Mucosa of stomach (tissue), 1 donor: ENCODE results near the gene ACAT1.
"Not testable (repeated sequence)": the region's sequence is repeated elsewhere in the genome, so short reads cannot be mapped to it uniquely, and the experiment has no call there.

Experiments used
- H3K27me3 ChIP-seq: one replicate; pipeline ENCODE4 v1.7.0; 2013; ENCODE audit warnings: mild to moderate bottlenecking, low read length; ENCODE audit not compliant: control insufficient read depth, insufficient read depth
- H3K36me3 ChIP-seq: one replicate; pipeline ENCODE4 v1.7.0; 2013; ENCODE audit warnings: low read length; ENCODE audit not compliant: control insufficient read depth, insufficient read depth
- H3K4me1 ChIP-seq: one replicate; pipeline ENCODE4 v1.7.0; 2013; ENCODE audit warnings: mild to moderate bottlenecking, low read length; ENCODE audit not compliant: control insufficient read depth, insufficient read depth
- H3K4me3 ChIP-seq: one replicate; pipeline ENCODE4 v1.7.0; 2013; ENCODE audit warnings: low read length
- H3K9ac ChIP-seq: one replicate; pipeline ENCODE4 v1.7.0; 2013; ENCODE audit warnings: mild to moderate bottlenecking, low read length, moderate library complexity
- H3K9me3 ChIP-seq: one replicate; pipeline ENCODE4 v1.7.0; 2013; ENCODE audit warnings: mild to moderate bottlenecking, low read length, moderate library complexity; ENCODE audit not compliant: control insufficient read depth
- donor health status: Pancreatic carcinoma.

The ACAT1 gene

DNA sequence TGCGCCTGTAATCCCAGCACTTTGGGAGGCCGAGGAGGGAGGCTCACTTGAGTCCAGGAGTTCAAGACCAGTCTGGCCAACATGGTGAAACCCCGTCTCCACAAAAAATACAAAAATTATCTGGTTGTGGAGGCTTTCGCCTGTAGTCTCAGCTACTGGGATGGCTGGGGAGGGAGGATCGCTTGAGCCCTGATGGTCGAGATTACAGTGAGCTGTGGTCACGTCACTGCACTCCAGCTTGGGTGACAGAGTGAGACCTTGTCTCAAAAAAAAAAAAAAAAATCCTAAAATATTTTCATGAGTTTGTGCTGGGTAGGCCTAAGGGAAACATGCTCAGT is 462 bp upstream of the ACAT1 start:
- not testable (repeated sequence) for H3K36me3 ChIP-seq, H3K9me3 ChIP-seq, H3K27me3 ChIP-seq
- peaks cover 23% of the 10 kb centered on the region for H3K4me1 ChIP-seq
- H3K4me3 ChIP-seq, result peak overlapping the region; percentile 92
- peak overlapping the region; percentile 26 for H3K9ac ChIP-seq

DNA sequence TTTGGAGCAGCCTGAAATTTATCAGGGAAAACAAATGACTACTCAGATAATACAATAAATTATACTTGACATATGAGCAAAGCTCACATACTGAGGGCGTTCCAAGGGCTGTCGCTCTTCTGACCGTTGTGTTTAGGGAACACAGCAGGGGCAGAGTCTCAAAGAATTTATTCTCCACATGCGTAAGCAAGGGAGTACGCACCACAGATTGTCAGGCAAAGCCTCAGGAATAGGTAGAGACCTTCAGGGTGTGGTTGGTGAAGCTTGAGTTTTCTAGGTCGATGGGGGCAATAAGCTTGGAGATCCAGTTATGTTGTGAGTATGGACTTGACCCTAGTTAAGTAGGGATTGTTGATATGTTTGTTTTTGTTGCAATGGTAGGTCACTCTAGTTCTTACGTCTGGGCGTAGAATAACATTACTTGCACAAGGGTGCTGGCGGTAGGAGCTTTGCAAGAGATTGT is 830 bp downstream of the ACAT1 start:
- Histone ChIP-seq H3K4me3 (peak overlapping the region; percentile 92), H3K4me1 (peaks cover 20% of the 10 kb centered on the region), H3K9ac (peak overlapping the region; percentile 85), H3K9me3 (no peaks in the 10 kb centered on the region), H3K27me3 (no peaks in the 10 kb centered on the region), H3K36me3 (no peaks in the 10 kb centered on the region)

DNA sequence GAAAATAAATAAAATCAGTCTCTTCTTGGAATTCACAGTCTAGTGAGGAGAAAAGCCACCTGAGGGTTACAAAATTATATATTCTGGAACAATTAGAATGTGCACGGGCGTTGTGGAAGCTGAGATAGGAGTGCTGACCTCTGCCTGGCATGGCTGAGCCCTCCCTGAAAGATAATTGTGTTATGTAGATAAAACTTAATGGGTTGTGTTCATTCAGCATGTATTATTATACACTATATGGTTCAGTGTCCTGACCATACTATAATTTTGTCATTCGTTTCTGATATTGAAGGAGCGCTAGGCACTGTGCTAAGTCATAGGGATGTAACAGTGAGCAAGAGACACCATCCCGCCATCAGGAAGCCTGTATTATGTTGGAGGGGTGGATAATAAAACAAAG is 3.7 kb downstream of the ACAT1 start:
- no peak overlapping the region for H3K4me3 ChIP-seq
- peaks cover 20% of the 10 kb centered on the region for H3K4me1 ChIP-seq
- H3K9me3 ChIP-seq, result no peaks in the 10 kb centered on the region
- no peaks in the 10 kb centered on the region for H3K27me3 ChIP-seq
- no peak overlapping the region for H3K9ac ChIP-seq
- H3K36me3 ChIP-seq, result no peaks in the 10 kb centered on the region

DNA sequence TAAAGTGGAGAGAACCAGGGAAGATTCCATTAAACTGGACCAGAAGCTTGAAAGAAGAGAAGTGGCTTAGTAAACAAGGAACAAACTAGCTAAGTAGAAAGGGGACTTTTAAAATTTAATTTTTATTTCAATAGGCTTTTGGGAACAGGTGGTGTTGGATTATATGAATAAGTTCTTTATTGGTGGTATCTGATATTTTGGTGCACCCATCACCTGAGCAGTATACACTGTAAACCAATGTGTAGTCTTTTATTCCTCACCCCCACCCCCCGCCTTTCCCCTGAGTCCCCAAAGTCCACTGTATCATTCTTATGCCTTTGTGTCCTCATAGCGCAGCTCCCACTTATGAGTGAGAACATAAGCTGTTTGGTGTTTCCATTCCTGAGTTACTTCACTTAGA is 7.4 kb downstream of the ACAT1 start:
- no peak overlapping the region for H3K9ac ChIP-seq
- peaks cover 10% of the 10 kb centered on the region for H3K4me1 ChIP-seq
- H3K4me3 ChIP-seq, result no peak overlapping the region
- H3K36me3 ChIP-seq, result no peaks in the 10 kb centered on the region
- no peaks in the 10 kb centered on the region for H3K9me3 ChIP-seq
- no peaks in the 10 kb centered on the region for H3K27me3 ChIP-seq

DNA sequence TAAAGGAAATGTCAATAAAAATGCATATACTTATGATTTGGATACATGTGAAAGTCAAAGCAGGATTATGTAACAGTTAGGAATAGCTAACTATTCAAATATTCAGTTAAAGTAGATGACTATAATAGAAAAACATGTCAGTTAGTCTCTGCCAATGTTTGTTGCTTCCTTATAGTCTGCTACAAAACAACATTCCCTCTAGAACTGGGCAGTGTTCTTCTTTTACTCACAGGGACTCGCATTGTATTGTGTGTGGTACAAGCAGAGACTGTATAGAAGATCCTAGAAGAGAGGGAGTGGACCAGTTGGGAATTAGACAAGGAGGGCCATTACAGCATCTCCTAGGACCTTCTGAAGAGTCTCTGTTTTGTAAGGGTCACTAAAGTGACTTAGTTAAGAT is 10.6 kb downstream of the ACAT1 start:
- peaks cover 6% of the 10 kb centered on the region for H3K4me1 ChIP-seq
- H3K4me3 ChIP-seq, result no peak overlapping the region
- no peaks in the 10 kb centered on the region for H3K9me3 ChIP-seq
- H3K27me3 ChIP-seq, result no peaks in the 10 kb centered on the region
- H3K9ac ChIP-seq, result no peak overlapping the region
- H3K36me3 ChIP-seq, result no peaks in the 10 kb centered on the region

DNA sequence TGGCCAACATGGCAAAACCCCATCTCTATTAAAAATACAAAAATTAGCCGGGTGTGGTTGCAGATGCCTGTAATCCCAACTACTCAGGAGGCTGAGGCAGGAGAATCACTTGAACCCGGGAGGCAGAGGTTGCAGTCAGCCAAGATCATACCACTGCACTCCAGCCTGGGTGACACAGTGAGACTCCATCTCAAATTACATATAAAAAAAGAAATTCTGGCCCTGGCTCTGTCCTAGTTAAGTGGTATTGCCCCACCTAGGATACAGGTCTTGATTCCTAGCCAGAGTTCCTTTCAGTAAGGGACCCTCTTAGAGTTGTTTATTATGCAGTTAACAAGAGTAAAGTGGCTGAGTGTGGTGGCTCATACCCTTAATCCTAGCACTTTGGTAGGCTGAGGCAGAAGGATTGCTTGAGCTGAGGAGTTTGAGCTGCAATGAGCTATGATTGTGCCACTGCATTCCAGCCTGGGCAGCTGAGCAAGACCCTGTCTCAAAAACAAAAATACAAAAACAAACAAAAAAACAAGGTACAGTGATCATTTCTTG is 11.7 kb downstream of the ACAT1 start:
- not testable (repeated sequence) for H3K9me3 ChIP-seq, H3K4me3 ChIP-seq, H3K9ac ChIP-seq, H3K27me3 ChIP-seq, H3K4me1 ChIP-seq, H3K36me3 ChIP-seq

DNA sequence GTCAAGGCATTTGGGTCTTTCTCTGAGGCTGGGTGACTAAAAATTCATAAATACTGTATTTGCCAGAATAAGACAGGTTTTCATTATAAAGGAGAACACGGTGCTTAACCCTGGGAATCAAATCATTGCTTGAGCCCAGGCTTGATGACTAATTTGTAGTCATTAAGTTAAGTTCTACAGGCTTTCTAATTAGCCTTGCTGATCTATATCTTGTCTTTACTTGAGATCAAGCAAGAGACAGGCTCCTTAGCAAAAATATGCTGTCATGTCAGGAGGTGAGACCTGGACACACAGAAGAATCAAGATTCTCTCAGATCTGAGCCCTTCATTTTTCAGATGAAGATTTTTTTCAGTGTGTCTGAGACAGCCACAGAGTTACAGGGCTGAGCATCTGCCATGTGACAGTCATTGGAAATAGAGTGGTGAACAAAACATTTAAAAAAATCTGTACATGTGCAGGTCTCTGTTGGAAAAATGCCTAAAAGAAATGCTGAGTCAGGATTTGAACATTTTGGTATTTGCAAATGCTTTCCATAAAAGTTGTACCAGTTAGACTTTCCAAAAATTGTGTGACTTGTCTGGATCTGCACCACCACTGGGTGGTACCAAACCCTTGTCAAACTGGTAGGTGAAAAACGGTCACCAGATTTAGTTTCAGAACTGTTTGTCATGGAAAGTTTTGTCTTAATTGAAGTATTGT is 14.6 kb downstream of the ACAT1 start:
- no peaks in the 10 kb centered on the region for H3K36me3 ChIP-seq

DNA sequence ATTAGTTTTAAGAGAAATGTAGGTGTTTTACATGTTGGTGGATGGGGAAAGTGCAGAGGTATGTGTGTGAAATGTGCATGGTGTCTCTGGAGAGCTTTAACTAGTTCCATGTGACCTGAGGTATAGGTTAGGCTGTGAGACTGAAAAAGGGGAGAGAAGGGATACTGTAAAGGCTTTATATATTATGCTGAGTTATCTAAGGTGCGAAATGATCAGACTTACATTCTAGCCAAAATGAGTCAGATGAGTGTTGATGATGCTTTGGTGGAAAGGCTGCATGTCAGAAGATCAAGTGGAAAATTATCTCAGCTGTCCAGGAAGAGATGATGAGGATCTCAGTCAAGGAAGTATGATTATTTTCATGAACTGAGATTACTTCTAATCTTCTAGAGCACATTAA is 15.8 kb downstream of the ACAT1 start:
- Histone ChIP-seq H3K9me3 (no peaks in the 10 kb centered on the region), H3K4me3 (no peak overlapping the region), H3K36me3 (no peaks in the 10 kb centered on the region), H3K4me1 (peaks cover 6% of the 10 kb centered on the region), H3K9ac (no peak overlapping the region), H3K27me3 (no peaks in the 10 kb centered on the region)

More for the DNA sequence above, 14.6 kb downstream of the ACAT1 start:
- Histone ChIP-seq H3K4me3 (no peak overlapping the region), H3K9ac (no peak overlapping the region), H3K27me3 (no peaks in the 10 kb centered on the region), H3K9me3 (no peaks in the 10 kb centered on the region), H3K4me1 (peaks cover 6% of the 10 kb centered on the region)

DNA sequence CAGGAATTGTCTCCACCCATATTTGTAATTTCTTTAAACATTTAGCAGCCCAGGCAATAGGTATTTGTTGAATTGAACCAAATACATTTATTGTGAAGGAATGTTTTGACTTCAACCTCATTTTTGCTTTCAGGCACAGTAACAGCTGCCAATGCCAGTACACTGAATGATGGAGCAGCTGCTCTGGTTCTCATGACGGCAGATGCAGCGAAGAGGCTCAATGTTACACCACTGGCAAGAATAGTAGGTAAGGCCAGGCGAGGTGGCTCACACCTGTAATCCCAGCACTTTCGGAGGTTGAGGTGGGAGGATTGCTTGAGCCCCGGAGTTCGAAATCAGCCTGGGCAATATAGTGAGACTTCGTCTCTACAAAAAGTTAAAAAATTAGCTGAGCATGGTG is 20.9 kb downstream of the ACAT1 start:
- Histone ChIP-seq H3K27me3 (no peaks in the 10 kb centered on the region), H3K9me3 (no peaks in the 10 kb centered on the region), H3K9ac (no peak overlapping the region), H3K4me1 (no peaks in the 10 kb centered on the region), H3K4me3 (no peak overlapping the region), H3K36me3 (no peaks in the 10 kb centered on the region)

DNA sequence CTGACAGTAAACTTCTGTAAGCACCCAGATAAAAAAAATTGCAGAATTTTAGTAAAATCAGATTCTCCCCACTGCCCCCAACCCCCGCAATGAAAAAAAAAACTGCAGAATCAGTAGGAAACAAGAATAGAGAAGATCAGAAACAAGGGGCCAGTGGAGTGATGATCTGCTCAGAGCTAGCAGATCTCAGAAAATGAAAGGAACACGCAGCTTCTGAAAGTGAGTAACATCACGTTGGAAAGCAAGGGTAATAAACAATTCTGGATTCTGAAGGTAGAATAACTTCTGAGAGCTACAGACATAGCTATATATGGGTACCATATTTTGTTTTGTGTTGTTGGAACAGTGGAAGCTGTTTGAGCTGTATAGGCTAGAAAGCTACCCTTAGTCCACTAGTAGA is 23.2 kb downstream of the ACAT1 start:
- no peaks in the 10 kb centered on the region for H3K36me3 ChIP-seq

DNA sequence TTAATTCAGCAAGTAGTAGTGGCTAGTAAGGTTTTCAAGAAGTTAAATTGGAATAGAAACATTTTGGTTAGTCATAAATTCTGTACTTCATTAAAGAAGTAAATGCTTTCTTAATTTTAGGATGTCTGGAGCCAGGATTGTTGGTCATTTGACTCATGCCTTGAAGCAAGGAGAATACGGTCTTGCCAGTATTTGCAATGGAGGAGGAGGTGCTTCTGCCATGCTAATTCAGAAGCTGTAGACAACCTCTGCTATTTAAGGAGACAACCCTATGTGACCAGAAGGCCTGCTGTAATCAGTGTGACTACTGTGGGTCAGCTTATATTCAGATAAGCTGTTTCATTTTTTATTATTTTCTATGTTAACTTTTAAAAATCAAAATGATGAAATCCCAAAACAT is 25.8 kb downstream of the ACAT1 start:
- Histone ChIP-seq H3K4me1 (no peaks in the 10 kb centered on the region), H3K27me3 (no peaks in the 10 kb centered on the region), H3K36me3 (peaks cover 5% of the 10 kb centered on the region), H3K9me3 (no peaks in the 10 kb centered on the region), H3K4me3 (no peak overlapping the region), H3K9ac (no peak overlapping the region)

More for the DNA sequence above, 23.2 kb downstream of the ACAT1 start:
- no peak overlapping the region for H3K9ac ChIP-seq
- no peaks in the 10 kb centered on the region for H3K9me3 ChIP-seq
- H3K27me3 ChIP-seq, result no peaks in the 10 kb centered on the region
- no peak overlapping the region for H3K4me3 ChIP-seq
- H3K4me1 ChIP-seq, result no peaks in the 10 kb centered on the region

DNA sequence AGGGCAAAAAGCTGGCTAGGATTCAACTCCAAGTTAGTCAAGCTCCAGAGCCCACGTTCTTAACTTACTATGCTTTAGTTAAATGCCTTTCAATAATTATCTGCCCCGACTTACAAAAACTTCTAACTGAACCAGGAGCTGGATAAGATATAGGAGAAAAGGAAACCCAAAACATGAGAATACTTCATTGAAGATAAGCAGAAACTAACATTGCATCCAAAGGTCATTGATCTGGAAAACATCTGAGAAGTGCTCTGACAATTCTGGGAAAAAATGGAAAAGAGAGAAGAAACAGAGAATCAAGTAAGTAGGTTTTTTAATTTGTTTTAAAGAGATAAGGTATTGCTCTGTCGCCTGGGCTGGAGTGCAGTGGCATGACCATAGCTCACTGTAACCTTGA is 27.2 kb downstream of the ACAT1 start:
- Histone ChIP-seq H3K9ac (no peak overlapping the region), H3K36me3 (peaks cover 5% of the 10 kb centered on the region), H3K4me3 (no peak overlapping the region), H3K4me1 (no peaks in the 10 kb centered on the region), H3K9me3 (no peaks in the 10 kb centered on the region), H3K27me3 (no peaks in the 10 kb centered on the region)

DNA sequence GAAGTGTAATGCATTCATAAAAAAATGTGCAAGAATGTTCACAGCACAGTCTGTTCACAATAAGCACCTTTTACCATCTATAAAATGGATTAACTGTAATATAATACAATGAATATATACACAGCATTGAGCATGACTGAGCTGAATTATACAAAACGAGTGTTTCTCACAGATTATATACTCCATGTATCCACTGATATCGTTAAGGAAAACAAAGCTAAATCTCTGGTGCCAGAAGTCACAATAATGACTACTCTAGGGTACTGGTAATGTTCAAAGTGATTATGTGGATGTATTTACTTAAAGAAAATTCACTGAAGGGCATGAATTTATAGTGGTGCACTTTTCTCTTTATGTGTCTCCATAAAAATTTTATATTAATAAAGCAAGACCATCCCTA is 33.2 kb downstream of the ACAT1 start:
- H3K4me1 ChIP-seq, result no peaks in the 10 kb centered on the region
- H3K36me3 ChIP-seq, result peaks cover 5% of the 10 kb centered on the region

More for the DNA sequence above, 33.2 kb downstream of the ACAT1 start:
- H3K9me3 ChIP-seq, result no peaks in the 10 kb centered on the region
- H3K27me3 ChIP-seq, result no peaks in the 10 kb centered on the region
- no peak overlapping the region for H3K4me3 ChIP-seq
- no peak overlapping the region for H3K9ac ChIP-seq
